Measurements from ENCODE around the gene IL26.

The IL26 gene, protein sequence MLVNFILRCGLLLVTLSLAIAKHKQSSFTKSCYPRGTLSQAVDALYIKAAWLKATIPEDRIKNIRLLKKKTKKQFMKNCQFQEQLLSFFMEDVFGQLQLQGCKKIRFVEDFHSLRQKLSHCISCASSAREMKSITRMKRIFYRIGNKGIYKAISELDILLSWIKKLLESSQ

DNA sequence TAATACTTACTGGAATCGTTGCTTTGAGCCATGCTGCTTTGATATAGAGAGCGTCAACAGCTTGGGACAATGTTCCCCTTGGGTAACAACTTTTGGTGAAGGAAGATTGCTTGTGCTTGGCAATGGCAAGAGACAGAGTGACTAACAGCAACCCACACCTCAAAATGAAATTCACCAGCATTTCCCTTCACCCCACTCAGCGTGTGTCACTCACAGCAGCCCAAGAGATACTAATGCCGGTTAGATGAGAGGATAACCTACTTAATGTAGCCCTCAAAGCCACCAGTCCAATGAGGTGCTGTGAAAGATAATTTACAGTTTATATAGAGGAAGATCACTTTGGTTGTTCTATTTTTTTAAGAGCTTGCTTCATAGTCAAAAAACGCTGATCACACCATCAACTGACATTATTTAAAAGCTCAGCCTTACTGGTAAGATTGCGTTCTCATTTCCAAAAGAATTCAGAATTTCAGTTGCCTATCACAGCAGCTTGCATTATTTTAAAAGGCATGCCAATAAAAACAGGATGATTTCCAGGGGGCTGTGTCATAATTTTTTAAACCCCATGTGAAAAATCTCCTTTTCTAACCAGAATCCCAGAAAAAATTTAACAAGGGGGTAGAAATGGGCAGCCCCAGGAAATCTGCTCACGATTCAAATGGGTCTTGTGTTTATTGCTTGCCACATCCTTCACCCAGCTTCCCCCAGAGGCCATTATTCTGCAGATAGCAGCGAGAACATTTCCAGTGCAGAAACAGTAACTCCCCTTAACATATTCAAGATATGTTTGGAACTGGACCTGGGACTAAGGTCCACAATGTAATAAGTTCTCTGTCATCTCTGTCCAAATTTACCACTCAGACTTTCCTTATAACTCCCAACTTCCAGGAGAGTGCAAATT is at the start of gene IL26:
Gene IL26, minus strand, starts transcription at position 235 of the 901 bp plus-strand sequence. Its CDS starts 54 bp downstream, at position 181.
- DNase-seq (ENCODE audit: low read depth in 2 of 3, low spot score in 1 of 3): no peak

DNA sequence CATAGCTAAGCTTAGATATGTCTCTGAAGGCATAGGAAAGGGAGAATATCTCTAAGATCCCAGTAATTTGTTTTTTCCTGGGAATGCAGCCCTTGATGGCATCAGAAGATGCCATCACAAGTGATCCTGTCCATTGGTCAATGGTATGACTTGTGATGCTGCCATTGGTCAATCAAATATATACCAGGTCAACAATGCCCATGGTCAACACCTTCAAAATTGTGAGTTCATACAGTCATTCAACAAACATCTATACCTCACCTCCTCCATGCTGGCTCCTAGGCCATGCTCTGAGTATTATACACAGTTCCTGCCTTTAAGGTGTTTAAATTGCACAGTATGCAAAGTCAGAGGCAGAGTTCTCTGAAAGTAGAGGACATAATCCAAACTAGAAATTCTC is 47.1 kb upstream of the IL26 start:
- no peak for DNase-seq (ENCODE audit: low read depth in 2 of 3, low spot score in 1 of 3)

DNA sequence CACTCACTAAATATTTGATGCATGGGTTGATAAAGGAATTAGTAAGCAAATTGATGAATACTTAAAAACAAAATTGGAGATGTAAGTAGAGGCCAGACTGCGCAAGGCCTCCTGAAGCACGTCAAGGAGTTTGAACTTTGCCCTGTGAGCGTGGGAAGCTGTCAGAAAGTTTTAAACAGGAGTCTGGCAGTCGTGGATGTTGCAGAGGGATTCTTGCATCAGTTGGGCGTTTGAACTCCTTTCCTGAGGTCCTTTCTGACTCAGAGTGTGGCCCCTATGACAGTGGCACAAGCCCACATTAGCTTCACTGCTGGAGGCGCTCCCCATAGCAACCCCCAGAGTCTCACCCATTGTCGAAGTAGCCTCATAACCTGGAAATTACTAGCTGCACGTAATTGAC is 45.7 kb upstream of the IL26 start:
- no peak for DNase-seq (ENCODE audit: low read depth in 2 of 3, low spot score in 1 of 3)

DNA sequence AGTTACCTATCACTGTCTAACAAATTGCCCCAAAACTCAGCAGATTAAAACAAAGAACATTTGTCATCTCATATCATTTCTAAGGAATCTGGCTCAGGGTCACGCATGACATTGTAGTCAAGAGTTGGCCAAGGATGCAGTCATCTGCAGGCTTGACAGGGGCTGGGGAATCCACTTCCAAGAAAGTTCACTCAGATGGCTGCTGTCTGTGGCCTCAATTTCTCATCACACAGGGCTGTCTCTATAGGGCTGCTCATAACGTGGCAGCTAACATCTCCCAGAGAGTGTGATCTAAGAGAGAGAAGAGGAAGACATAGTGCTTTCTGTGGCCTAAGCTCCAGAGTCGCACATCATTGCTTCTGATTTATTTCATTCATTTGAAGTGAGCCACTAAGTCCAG is 44.7 kb upstream of the IL26 start:
- DNase-seq (ENCODE audit: low read depth in 2 of 3, low spot score in 1 of 3): no peak

DNA sequence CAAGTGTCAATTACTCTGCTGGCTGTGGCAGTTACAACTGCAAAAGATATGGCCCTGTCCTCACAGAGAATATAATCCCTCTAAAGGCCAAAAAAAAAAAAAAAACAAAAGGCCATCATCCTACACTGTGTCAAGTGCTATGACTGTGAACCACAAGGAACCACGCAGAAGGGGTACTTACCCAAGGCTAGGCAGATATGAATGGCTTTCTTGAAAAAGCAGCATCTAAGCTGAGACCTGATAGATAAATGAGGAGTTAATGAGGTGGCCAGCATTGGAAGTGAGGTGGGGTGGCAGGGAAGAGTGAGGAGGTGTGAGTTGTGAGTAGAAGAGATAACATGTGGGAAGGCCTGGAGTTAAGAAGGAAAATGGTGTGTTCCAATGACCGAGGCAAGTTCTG is 44.2 kb upstream of the IL26 start:
- no peak for DNase-seq (ENCODE audit: low read depth in 2 of 3, low spot score in 1 of 3)

DNA sequence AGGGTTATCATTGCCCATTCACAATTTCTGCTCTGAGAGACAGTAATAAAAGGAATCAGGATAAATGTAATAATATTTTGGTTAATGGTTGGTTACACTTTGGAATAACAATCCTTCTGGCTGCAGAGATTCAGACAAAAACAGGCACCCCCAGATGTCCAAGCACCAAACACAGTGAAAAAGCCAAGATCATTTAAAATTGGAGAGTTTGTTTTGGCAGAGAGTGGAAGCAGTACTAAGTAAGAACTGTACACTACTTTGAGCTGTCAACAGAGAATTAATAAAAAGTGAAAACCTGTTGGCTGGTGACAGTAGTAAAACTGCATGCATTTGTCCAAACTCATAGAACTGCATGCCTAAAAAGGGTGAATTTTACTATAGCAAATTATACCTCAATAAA is 43.4 kb upstream of the IL26 start:
- no peak for DNase-seq (ENCODE audit: low read depth in 2 of 3, low spot score in 1 of 3)

DNA sequence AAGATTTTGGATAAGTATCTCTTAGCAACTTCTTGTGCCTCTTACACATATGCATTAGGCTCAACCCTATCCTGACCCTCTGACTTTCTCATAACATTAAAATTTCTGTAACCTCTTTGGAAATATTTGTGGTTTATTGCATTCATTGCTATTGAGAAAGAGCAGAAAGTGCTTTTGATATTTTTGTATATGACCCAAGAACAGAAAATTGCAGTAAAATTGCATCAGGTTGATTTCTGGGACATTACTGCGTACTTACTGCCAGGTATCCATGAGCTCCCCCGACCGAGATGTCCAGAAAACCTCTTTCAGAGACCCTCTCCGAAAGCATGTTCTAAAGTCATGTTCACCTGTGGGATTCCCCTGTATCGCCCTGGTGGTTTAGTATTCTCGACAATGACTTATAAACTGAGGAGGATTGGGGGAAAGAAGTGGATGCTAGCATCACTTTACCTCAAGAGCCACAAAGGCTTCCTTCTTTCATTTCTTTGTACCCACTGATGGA is 42.3 kb upstream of the IL26 start:
- DNase-seq (ENCODE audit: low read depth in 2 of 3, low spot score in 1 of 3): no peak

DNA sequence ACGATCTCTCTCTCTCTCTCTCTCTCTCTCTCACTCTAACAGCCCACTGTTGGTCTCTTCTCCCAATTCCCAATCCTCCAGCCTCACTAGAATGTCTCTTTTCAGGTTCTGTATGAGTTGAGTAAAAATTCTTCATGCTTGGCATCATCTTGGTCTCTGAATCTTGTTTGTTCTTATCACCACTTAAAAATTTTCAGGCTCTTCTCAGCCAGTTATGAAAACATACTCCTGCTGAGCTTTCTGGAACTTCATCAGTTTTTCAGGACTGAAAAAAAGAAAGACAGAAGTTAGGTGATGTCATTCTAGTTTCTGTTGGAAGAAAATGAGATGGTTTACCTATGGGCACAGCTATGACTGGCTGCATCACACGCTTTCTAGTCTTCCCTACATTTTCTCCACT is 39.2 kb upstream of the IL26 start:
- no peak for DNase-seq (ENCODE audit: low read depth in 2 of 3, low spot score in 1 of 3)

DNA sequence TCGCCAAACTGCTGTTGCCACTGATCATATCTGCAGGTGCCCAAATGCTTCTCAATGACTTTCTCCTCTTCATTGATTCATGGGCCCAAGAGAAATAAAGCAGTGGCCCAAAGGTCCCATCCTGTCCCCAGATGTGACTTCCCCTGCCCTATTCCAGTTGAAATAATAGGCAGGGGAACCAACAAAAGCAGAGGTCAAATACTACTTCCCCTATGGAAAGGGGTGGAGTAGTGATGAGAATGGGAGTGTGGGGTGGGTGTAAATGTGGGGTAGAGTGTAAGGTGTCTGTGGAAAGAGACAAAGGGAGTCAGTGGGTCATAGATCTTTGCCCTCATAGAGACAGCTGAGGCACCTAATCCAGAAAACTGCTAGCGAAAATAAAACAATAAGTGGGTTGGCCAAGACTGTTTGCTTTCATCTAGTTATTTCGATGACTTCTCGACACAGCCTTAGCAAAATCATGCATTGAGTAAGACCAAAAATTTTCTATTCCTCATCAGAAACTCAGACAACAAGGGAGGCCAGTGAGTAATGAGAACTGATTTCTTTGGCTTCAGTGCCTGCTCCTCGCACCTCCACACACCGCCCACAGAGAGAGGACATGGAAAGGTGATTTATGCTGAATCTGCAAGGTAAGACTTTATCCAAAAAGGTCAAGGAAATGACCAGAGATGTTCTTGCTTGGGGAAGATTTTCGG is 38.7 kb upstream of the IL26 start:
- DNase-seq (ENCODE audit: low read depth in 2 of 3, low spot score in 1 of 3): no peak

DNA sequence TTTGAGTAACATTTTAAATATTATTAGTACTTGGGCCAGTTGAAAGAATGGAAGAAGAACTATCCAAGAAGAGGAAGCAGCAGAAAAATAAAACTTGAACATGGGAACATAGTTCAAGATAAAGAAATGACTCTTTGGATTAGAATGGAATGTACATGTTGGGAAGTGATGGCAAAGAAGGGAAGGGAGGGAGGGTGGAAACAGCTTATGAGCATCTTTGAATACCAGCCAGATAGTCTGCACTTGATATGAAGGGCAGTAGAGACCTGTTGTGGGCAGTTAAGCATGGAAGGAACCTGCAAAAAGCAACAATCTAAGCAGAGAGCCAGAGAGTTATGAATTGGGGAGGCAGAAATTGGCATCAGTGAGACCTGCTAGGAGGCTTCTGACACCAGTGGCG is 37.8 kb upstream of the IL26 start:
- no peak for DNase-seq (ENCODE audit: low read depth in 2 of 3, low spot score in 1 of 3)

DNA sequence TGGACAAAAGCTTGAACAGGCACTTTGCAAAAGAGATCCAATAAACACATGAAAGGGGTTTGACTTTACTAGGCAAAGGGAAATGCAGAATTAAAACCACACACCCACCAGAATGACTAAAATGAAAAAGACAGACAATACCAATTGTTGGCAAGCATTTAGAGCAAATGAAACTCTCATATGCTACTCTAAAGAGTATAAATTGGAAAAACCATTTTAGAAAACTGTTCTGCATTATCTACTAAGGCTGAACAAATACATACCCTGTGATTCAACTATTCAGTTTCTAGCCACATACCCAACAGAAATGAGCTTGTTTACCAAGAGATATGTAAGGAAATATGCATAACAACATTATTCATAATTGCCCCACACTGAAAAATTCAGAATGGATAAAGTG is 36.3 kb upstream of the IL26 start:
- DNase-seq (ENCODE audit: low read depth in 2 of 3, low spot score in 1 of 3): no peak

DNA sequence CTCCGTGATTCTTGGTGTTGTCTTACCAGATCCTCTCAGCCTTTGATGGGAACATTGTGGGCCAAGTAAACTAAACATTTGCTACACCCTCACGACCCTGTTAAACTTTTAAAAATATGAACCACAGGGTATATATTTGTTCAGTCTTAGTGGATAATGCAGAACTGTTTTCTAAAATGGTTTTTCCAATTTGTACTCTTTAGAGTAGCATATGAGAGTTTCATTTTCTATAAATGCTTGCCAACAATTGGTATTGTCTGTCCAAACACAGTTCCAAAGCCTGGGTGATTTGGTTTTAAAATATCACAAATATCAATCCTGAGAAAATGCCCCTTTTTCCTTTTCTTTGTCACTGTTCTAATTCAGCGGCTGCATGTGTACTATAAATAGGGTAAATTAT is 34.5 kb upstream of the IL26 start:
- DNase-seq (ENCODE audit: low read depth in 2 of 3, low spot score in 1 of 3): no peak

DNA sequence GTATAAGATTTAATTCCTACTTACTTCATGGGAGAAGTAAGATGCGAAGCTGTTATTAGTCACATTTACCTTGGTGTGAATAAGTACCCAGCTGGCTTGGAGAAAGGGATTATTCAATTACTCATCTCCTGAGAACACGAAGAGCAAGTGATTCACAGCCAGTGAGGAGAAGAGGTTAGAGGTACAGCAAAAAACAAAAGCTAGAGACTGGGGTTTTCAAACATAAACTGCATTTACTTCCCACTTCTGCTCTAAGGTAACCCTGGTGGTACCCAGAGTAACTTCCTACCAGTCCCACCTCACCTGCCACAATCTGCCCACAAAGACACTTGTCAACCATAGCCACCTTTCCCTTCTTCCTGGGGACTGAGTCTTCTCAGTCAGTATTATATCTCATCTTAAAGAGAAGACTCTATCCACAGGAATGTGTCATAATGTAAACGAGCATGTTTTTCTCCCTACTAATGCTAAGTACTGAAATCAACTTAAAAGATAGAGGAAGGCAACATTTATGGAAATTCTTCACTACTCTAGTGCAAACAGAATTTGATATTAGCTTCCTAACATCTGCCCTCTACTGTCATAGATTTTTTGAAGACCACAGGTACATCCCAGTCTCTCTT is 33.8 kb upstream of the IL26 start:
- peak; percentile 28 to 31 (median 29) for DNase-seq (ENCODE audit: low read depth in 2 of 3, low spot score in 1 of 3)

DNA sequence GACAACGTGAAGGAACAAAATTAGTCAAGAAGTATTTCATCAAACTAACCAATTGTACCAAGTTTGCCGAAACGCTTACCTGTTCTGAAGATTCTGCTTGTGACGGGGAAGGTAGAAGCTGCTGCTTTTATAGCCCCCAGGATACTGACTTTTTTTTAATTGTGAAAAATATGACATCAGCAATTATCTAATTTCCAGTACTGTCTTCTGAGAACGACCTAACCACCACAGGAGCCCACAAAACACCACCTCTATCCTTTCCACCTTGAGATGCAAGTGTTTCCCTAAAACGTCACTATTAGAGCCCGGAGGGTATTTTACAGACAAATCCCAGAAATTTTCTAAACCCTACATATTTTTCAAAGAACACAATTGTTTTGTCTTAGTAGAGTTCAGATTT is 27.9 kb upstream of the IL26 start, which contains the start of gene IL22:
Gene IL22, minus strand, starts transcription at position 101 of the 400 bp plus-strand sequence. CDS start 156 bp downstream, outside the sequence.
- no peak for DNase-seq (ENCODE audit: low read depth in 2 of 3, low spot score in 1 of 3)

DNA sequence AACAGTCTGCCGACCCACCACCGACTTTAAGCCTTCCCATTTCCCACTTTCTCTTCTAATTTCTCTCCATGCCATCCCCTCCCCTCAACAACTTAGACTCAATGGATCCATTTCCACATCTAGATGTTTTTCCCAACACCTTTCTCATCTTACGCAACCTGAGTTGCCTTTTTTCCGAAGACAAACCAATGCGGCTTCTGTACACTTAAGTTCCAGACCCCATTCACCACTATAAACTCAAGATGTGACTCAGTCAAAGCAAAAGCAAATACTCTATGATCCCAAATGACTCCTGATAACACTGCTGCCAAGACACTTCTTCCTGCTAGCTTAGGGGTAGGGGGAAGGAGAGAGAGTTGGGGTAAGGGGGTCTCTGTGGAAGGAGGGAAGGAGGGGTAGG is 26.5 kb upstream of the IL26 start:
- DNase-seq (ENCODE audit: low read depth in 2 of 3, low spot score in 1 of 3): no peak

DNA sequence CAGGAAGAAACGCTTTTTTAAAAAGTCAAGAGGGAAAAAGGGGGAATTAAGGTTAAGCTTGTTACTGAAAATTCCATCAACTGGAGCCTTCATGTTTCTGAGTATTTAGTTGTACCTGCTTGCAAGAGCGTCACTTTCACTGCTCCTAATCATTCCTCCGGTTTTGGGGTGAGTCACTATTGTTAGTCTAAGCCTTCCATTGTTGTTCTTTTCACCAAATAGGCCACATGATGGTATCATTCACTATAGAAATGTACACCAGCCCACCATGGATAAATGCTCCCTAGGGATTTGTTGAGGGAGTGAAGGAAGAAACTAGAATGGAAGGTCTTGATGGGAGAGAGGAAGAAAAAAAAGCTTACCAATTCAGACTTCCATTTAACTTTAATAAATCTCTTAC is 24.8 kb upstream of the IL26 start:
- DNase-seq (ENCODE audit: low read depth in 2 of 3, low spot score in 1 of 3): no peak

DNA sequence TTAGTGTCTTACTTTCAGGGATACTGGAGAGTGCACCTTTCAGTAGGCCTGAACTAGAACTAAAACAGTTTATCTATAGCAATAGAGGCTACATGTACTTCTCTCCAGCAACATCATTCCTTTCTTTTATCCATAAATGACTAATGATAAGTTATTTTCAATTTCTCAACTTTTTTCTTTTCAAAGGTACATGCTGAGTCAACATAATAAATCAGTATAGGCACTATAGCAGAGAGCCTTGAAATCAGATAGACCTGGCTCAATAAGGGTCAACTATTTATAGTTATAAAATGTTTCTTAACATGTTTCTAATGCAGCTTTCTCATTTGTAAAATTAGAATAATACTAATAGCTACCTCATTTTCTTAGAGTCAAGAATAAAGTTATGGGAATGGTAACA is 22.2 kb upstream of the IL26 start:
- DNase-seq (ENCODE audit: low read depth in 2 of 3, low spot score in 1 of 3): no peak

DNA sequence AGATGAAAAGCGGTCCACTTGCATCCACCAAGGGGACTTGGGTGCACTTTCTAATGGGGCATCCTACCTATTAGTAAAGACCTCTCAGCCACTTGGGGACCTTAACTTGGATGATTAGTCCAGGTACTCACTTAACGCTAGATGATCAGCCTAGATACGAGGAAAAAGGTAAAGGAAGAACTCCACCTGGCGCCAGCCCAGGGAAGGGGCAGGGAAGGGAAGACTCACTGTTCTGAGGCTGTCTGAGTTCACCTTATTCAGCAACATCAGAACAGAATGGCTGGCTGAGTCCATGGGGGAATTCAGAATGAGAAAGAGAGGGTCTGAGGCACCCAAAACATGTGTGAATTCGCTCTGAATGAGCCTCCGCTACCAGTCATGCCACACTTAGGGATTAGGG is 20.7 kb upstream of the IL26 start:
- DNase-seq (ENCODE audit: low read depth in 2 of 3, low spot score in 1 of 3): no peak

DNA sequence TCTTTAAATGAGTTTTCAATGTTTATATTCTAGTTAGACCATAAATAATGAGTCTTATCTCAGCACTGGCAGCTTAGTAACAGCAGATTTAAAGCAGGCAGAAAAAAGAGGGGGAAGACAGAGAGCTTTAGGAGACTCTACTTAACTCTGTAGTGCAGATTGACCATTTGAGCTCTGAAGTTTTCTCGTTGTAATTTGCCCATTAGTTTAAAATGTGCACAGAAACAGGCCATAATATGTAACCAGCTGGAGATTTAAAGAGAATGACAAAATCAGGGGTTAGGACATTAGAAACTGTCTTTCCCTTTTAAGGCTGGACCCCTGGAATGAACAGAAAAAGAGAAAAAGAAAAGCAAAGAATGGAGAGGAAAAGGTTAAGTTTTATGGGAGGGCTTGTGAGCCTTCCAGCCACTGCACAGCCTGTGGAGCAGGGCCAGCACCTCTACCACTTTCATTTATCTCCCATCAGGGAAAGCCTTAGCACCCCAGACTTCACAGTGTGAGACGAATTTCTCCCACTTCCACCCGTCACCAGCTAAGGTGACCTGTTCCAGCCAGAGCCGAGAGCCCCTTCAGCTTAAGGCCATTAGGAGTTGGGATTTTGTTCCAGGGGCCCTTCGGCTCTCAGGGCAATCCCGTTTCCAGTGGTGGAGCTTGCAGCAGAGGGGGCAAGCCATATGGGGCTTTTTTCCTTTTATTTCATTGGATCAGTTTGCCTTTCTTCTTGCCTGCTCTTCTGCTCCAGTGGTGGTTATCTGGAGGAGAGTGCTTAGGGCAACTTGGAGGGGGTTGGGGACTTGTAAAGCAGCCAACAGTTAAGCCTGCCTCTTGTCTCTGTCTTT is 19.8 kb upstream of the IL26 start:
- DNase-seq (ENCODE audit: low read depth in 2 of 3, low spot score in 1 of 3): no peak

DNA sequence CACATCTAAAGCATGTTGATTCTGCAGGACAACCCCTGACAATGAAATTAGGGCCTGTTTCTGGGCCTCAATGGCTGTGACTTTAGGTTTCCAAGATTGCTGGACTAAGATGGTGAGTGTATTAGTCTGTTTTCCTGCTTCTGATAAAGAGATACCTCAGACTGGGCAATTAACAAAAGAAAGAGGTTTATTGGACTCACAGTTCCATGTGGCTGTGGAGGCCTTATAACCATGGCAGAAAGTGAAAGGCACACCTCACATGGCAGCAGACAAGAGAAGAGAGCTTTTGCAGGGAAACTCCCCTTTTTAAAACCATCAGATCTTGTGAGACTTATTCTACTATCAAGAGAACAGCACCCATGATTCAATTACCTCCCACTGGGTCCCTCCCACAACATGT is 17.2 kb upstream of the IL26 start:
- no peak for DNase-seq (ENCODE audit: low read depth in 2 of 3, low spot score in 1 of 3)

DNA sequence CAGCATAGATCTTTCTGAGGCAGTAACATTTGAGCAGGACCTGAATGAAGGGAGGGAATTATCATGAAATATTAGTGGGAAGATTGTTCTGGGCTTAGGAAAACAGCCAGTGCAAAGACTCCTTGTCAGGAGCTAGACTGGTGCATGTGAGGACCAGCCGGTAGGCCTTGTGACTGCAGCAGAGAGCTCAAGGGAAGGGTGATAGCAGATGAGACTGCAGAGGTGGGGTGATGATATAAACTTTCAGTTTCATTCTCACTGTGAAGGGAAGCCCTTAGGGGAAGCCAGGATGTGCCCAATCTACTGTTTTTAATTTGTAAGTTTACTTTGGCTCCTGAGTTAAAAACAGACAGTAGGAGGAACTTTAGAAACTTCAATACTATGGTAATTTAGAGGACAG is 15.4 kb upstream of the IL26 start:
- peak; percentile 28 to 55 (median 32) for DNase-seq (ENCODE audit: low read depth in 2 of 3, low spot score in 1 of 3)
